OCI-LY7 (cell line): ENCODE data around the gene DELE1.

Source experiments
- EZH2phosphoT487 ChIP-seq: fragments of 200-600 bp; sonication (generic); IDR thresholded peaks from 2 replicates; pipeline ENCODE4 v1.6.1; 2018; ENCODE audit warnings: low read depth, borderline replicate concordance, mild to moderate bottlenecking, mixed run types, antibody characterized with exemption, low read length, moderate library complexity, mixed read lengths
- TF ChIP-seq, protein P1 (sequence below): fragments of 200-600 bp; sonication (generic); conservative IDR thresholded peaks from 2 replicates; pipeline ENCODE4 v1.5.1; 2014; ENCODE audit warnings: mild to moderate bottlenecking, antibody characterized with exemption, low read length, moderate library complexity, mixed read lengths

GRCh38 chr5:141958113-141958512 is 34.4 kb downstream of the DELE1 start, which contains the start of gene PCDH12:
- TF ChIP-seq, protein P1, sequence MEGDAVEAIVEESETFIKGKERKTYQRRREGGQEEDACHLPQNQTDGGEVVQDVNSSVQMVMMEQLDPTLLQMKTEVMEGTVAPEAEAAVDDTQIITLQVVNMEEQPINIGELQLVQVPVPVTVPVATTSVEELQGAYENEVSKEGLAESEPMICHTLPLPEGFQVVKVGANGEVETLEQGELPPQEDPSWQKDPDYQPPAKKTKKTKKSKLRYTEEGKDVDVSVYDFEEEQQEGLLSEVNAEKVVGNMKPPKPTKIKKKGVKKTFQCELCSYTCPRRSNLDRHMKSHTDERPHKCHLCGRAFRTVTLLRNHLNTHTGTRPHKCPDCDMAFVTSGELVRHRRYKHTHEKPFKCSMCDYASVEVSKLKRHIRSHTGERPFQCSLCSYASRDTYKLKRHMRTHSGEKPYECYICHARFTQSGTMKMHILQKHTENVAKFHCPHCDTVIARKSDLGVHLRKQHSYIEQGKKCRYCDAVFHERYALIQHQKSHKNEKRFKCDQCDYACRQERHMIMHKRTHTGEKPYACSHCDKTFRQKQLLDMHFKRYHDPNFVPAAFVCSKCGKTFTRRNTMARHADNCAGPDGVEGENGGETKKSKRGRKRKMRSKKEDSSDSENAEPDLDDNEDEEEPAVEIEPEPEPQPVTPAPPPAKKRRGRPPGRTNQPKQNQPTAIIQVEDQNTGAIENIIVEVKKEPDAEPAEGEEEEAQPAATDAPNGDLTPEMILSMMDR, result no peak
- no peak for TF ChIP-seq EZH2phosphoT487
